VCaP (cell line): ENCODE data around the gene AKAP4.

Experiments used
- H3K27ac ChIP-seq: fragments of 450-650 bp; 2 replicates; pipeline ENCODE4 v1.5.1; 2017
- TF ChIP-seq, protein P1 (sequence below): fragments of 450-650 bp; conservative IDR thresholded peaks from 2 replicates; pipeline ENCODE4 v1.5.1; 2017; ENCODE audit warnings: mild to moderate bottlenecking, moderate library complexity

AKAP4 gene

GRCh38 chrX:50161127-50161526, 39.7 kb downstream of the AKAP4 start:
- TF ChIP-seq, protein P1, sequence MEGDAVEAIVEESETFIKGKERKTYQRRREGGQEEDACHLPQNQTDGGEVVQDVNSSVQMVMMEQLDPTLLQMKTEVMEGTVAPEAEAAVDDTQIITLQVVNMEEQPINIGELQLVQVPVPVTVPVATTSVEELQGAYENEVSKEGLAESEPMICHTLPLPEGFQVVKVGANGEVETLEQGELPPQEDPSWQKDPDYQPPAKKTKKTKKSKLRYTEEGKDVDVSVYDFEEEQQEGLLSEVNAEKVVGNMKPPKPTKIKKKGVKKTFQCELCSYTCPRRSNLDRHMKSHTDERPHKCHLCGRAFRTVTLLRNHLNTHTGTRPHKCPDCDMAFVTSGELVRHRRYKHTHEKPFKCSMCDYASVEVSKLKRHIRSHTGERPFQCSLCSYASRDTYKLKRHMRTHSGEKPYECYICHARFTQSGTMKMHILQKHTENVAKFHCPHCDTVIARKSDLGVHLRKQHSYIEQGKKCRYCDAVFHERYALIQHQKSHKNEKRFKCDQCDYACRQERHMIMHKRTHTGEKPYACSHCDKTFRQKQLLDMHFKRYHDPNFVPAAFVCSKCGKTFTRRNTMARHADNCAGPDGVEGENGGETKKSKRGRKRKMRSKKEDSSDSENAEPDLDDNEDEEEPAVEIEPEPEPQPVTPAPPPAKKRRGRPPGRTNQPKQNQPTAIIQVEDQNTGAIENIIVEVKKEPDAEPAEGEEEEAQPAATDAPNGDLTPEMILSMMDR, result no peak
- no peak overlapping the region for H3K27ac ChIP-seq

DNA sequence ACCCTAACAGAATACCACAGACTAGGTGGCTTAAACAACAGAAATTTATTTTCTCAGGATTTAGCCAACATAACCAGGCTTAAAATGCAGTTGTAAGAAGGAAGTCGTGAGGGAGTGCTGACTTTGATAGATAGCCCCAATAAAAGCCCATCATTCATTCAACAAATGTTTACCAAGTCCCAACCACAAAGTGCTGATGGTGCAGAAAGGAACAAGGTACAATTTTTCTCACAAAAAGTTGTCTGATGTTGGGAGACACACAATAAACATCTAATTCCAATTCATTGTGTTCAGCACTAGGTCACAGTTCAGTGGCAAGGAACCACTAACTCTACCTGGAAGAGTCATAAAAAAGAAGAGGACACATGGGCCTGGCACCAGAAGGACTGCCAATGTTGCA, 42.2 kb downstream of the AKAP4 start:
- TF ChIP-seq, protein P1, result no peak
- no peak overlapping the region for H3K27ac ChIP-seq

- TF ChIP-seq, protein P1, result no peak
- H3K27ac ChIP-seq, result no peak overlapping the region
Observed at GRCh38 chrX:50157545-50158135, 43.2 kb downstream of the AKAP4 start.

DNA sequence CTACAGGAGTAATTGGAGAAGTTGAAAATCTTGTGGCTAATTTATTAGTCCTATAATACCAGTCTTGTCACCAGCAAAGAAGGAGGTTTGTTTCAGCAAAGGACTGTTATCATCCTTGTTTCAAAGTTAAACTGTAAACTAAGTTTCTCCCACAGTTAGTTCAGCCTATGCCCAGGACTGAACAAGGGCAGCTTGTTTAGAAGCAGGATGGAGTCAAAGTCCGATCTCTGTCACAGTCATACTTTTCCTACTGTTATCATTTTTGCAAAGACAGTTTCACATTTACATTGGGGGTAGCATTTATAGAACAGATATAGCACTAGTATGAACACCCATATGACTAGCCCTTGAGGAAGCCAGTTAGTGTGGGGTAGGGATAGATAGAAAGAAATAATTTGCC, 46.4 kb downstream of the AKAP4 start:
- TF ChIP-seq, protein P1, result no peak
- H3K27ac ChIP-seq, result no peak overlapping the region

GRCh38 chrX:50152456-50152855, 48.4 kb downstream of the AKAP4 start:
- TF ChIP-seq, protein P1, result no peak
- H3K27ac ChIP-seq, result no peak overlapping the region

DNA sequence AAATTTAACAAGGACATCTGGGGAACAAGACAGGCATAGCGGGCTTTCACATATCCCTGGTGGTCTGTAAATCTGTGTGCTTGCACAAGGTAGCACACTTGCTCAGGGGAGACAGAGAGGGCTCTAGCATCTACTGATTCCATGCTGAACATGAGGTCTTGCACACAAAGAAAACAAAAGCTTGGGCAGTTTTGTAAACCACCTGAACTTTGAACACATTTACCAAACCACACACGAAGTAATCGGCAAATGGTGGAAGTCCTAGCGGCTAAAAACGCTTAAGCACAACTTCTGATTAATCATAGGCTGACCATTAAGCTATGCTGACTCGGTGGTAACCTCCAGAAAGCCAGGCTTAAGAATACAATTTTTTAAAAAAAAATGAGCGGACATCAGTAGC, 52.8 kb downstream of the AKAP4 start:
- no peak overlapping the region for H3K27ac ChIP-seq
- TF ChIP-seq, protein P1, result no peak
